ENCODE measurements around the gene PPP2R2D. TPM values are rescaled to one million over a fixed set of nuclear protein-coding genes. Genes with fewer than 3 reads are reported as not detected.

PPP2R2D gene
- polyA plus RNA-seq, 1 donor, result 36.4 TPM

GRCh38 chr10:131929122-131929845, 28.5 kb downstream of the PPP2R2D start:
- Histone ChIP-seq H3K27me3 (ENCODE audit: control insufficient read depth, insufficient read depth, low read length) (no peaks in the 10 kb centered on the region), H3K36me3 (ENCODE audit: control insufficient read depth, insufficient read depth, low read length) (peaks cover 14% of the 10 kb centered on the region), H3K27ac (ENCODE audit: low read length) (no peak overlapping the region), H3K4me3 (ENCODE audit: low read length) (no peak overlapping the region), H3K9me3 (ENCODE audit: control insufficient read depth, low read depth, low read length) (no peaks in the 10 kb centered on the region), H3K4me1 (ENCODE audit: control insufficient read depth, insufficient read depth, low read length) (no peaks in the 10 kb centered on the region)
- DNase-seq, result no peak
- 100% methylated on average over 1 of the region's 23 CpGs for WGBS (ENCODE audit: insufficient coverage, low lambda C conversion rate)

GRCh38 chr10:131930150-131930549, 29.3 kb downstream of the PPP2R2D start:
- WGBS (ENCODE audit: insufficient coverage, low lambda C conversion rate), result 87% methylated on average over 3 of the region's 4 CpGs
- no peak overlapping the region for H3K4me3 ChIP-seq (ENCODE audit: low read length)
- H3K27ac ChIP-seq (ENCODE audit: low read length), result no peak overlapping the region
- H3K4me1 ChIP-seq (ENCODE audit: control insufficient read depth, insufficient read depth, low read length), result no peaks in the 10 kb centered on the region
- no peak for DNase-seq
- peaks cover 20% of the 10 kb centered on the region for H3K36me3 ChIP-seq (ENCODE audit: control insufficient read depth, insufficient read depth, low read length)
- no peaks in the 10 kb centered on the region for H3K9me3 ChIP-seq (ENCODE audit: control insufficient read depth, low read depth, low read length)
- H3K27me3 ChIP-seq (ENCODE audit: control insufficient read depth, insufficient read depth, low read length), result no peaks in the 10 kb centered on the region

GRCh38 chr10:131930586-131931330, 29.9 kb downstream of the PPP2R2D start:
- H3K9me3 ChIP-seq (ENCODE audit: control insufficient read depth, low read depth, low read length), result no peaks in the 10 kb centered on the region
- DNase-seq, result no peak
- H3K27ac ChIP-seq (ENCODE audit: low read length), result no peak overlapping the region
- 100% methylated on average over 4 of the region's 16 CpGs for WGBS (ENCODE audit: insufficient coverage, low lambda C conversion rate)
- H3K27me3 ChIP-seq (ENCODE audit: control insufficient read depth, insufficient read depth, low read length), result no peaks in the 10 kb centered on the region
- peaks cover 23% of the 10 kb centered on the region for H3K36me3 ChIP-seq (ENCODE audit: control insufficient read depth, insufficient read depth, low read length)
- H3K4me1 ChIP-seq (ENCODE audit: control insufficient read depth, insufficient read depth, low read length), result no peaks in the 10 kb centered on the region
- H3K4me3 ChIP-seq (ENCODE audit: low read length), result no peak overlapping the region

GRCh38 chr10:131931981-131932380, 31.2 kb downstream of the PPP2R2D start:
- no peaks in the 10 kb centered on the region for H3K4me1 ChIP-seq (ENCODE audit: control insufficient read depth, insufficient read depth, low read length)
- no CpG with 5 or more reads among the region's 13 CpGs for WGBS (ENCODE audit: insufficient coverage, low lambda C conversion rate)
- no peak overlapping the region for H3K4me3 ChIP-seq (ENCODE audit: low read length)
- peaks cover 27% of the 10 kb centered on the region for H3K36me3 ChIP-seq (ENCODE audit: control insufficient read depth, insufficient read depth, low read length)
- no peak overlapping the region for H3K27ac ChIP-seq (ENCODE audit: low read length)
- no peak for DNase-seq
- H3K9me3 ChIP-seq (ENCODE audit: control insufficient read depth, low read depth, low read length), result no peaks in the 10 kb centered on the region
- H3K27me3 ChIP-seq (ENCODE audit: control insufficient read depth, insufficient read depth, low read length), result no peaks in the 10 kb centered on the region

GRCh38 chr10:131933016-131933695, 32.3 kb downstream of the PPP2R2D start:
- Histone ChIP-seq H3K27me3 (ENCODE audit: control insufficient read depth, insufficient read depth, low read length) (no peaks in the 10 kb centered on the region), H3K27ac (ENCODE audit: low read length) (no peak overlapping the region), H3K9me3 (ENCODE audit: control insufficient read depth, low read depth, low read length) (peaks cover 3% of the 10 kb centered on the region), H3K36me3 (ENCODE audit: control insufficient read depth, insufficient read depth, low read length) (peaks cover 34% of the 10 kb centered on the region), H3K4me3 (ENCODE audit: low read length) (no peak overlapping the region), H3K4me1 (ENCODE audit: control insufficient read depth, insufficient read depth, low read length) (no peaks in the 10 kb centered on the region)
- 83% methylated on average over 1 of the region's 18 CpGs for WGBS (ENCODE audit: insufficient coverage, low lambda C conversion rate)
- no peak for DNase-seq

GRCh38 chr10:131933696-131934086, 32.9 kb downstream of the PPP2R2D start:
- H3K27ac ChIP-seq (ENCODE audit: low read length), result no peak overlapping the region
- H3K4me3 ChIP-seq (ENCODE audit: low read length), result no peak overlapping the region
- H3K27me3 ChIP-seq (ENCODE audit: control insufficient read depth, insufficient read depth, low read length), result no peaks in the 10 kb centered on the region
- peaks cover 3% of the 10 kb centered on the region for H3K9me3 ChIP-seq (ENCODE audit: control insufficient read depth, low read depth, low read length)
- no CpG with 5 or more reads among the region's 2 CpGs for WGBS (ENCODE audit: insufficient coverage, low lambda C conversion rate)
- no peak for DNase-seq
- H3K4me1 ChIP-seq (ENCODE audit: control insufficient read depth, insufficient read depth, low read length), result no peaks in the 10 kb centered on the region
- peaks cover 37% of the 10 kb centered on the region for H3K36me3 ChIP-seq (ENCODE audit: control insufficient read depth, insufficient read depth, low read length)

- no CpG with 5 or more reads among the region's 8 CpGs for WGBS (ENCODE audit: insufficient coverage, low lambda C conversion rate)
- no peak for DNase-seq
- peaks cover 33% of the 10 kb centered on the region for H3K36me3 ChIP-seq (ENCODE audit: control insufficient read depth, insufficient read depth, low read length)
- H3K4me1 ChIP-seq (ENCODE audit: control insufficient read depth, insufficient read depth, low read length), result no peaks in the 10 kb centered on the region
- H3K4me3 ChIP-seq (ENCODE audit: low read length), result no peak overlapping the region
- peaks cover 3% of the 10 kb centered on the region for H3K9me3 ChIP-seq (ENCODE audit: control insufficient read depth, low read depth, low read length)
- no peak overlapping the region for H3K27ac ChIP-seq (ENCODE audit: low read length)
- H3K27me3 ChIP-seq (ENCODE audit: control insufficient read depth, insufficient read depth, low read length), result no peaks in the 10 kb centered on the region
Measured at GRCh38 chr10:131934769-131935168, 34.0 kb downstream of the PPP2R2D start.

- H3K36me3 ChIP-seq (ENCODE audit: control insufficient read depth, insufficient read depth, low read length), result peaks cover 33% of the 10 kb centered on the region
- no peak for DNase-seq
- H3K27me3 ChIP-seq (ENCODE audit: control insufficient read depth, insufficient read depth, low read length), result no peaks in the 10 kb centered on the region
- H3K4me1 ChIP-seq (ENCODE audit: control insufficient read depth, insufficient read depth, low read length), result no peaks in the 10 kb centered on the region
- no peak overlapping the region for H3K4me3 ChIP-seq (ENCODE audit: low read length)
- peaks cover 3% of the 10 kb centered on the region for H3K9me3 ChIP-seq (ENCODE audit: control insufficient read depth, low read depth, low read length)
- no CpG with 5 or more reads among the region's 1 CpG for WGBS (ENCODE audit: insufficient coverage, low lambda C conversion rate)
- no peak overlapping the region for H3K27ac ChIP-seq (ENCODE audit: low read length)
Measured at GRCh38 chr10:131935260-131935659, 34.5 kb downstream of the PPP2R2D start.

- H3K36me3 ChIP-seq (ENCODE audit: control insufficient read depth, insufficient read depth, low read length), result peaks cover 41% of the 10 kb centered on the region
Measured at GRCh38 chr10:131936294-131936693, 35.5 kb downstream of the PPP2R2D start.

GRCh38 chr10:131936736-131937135, 35.9 kb downstream of the PPP2R2D start:
- Histone ChIP-seq H3K27me3 (ENCODE audit: control insufficient read depth, insufficient read depth, low read length) (no peaks in the 10 kb centered on the region), H3K36me3 (ENCODE audit: control insufficient read depth, insufficient read depth, low read length) (peaks cover 46% of the 10 kb centered on the region), H3K4me1 (ENCODE audit: control insufficient read depth, insufficient read depth, low read length) (no peaks in the 10 kb centered on the region), H3K4me3 (ENCODE audit: low read length) (no peak overlapping the region), H3K9me3 (ENCODE audit: control insufficient read depth, low read depth, low read length) (peaks cover 3% of the 10 kb centered on the region), H3K27ac (ENCODE audit: low read length) (no peak overlapping the region)
- WGBS (ENCODE audit: insufficient coverage, low lambda C conversion rate), result no CpG with 5 or more reads among the region's 18 CpGs
- no peak for DNase-seq

More at GRCh38 chr10:131936294-131936693, 35.5 kb downstream of the PPP2R2D start:
- 75% methylated on average over 1 of the region's 9 CpGs for WGBS (ENCODE audit: insufficient coverage, low lambda C conversion rate)
- H3K4me1 ChIP-seq (ENCODE audit: control insufficient read depth, insufficient read depth, low read length), result no peaks in the 10 kb centered on the region
- H3K9me3 ChIP-seq (ENCODE audit: control insufficient read depth, low read depth, low read length), result peaks cover 3% of the 10 kb centered on the region
- no peak overlapping the region for H3K27ac ChIP-seq (ENCODE audit: low read length)
- no peaks in the 10 kb centered on the region for H3K27me3 ChIP-seq (ENCODE audit: control insufficient read depth, insufficient read depth, low read length)
- DNase-seq, result no peak
- H3K4me3 ChIP-seq (ENCODE audit: low read length), result no peak overlapping the region
